KMS-11 (cell line): ENCODE data around the gene GALNS.

Experiments used
- H2AFZ ChIP-seq: fragments of 200-600 bp; sonication (generic); 2 replicates; pipeline ENCODE4 v1.6.1; 2016; ENCODE audit warnings: antibody characterized with exemption, mixed run types, low read depth
- H3K27ac ChIP-seq: fragments of 200-600 bp; sonication (generic); 2 replicates; pipeline ENCODE4 v1.6.1; 2016; ENCODE audit warnings: mild to moderate bottlenecking, mixed run types
- H3K27me3 ChIP-seq: fragments of 200-600 bp; sonication (generic); 2 replicates; pipeline ENCODE4 v1.6.1; 2017; ENCODE audit warnings: mild to moderate bottlenecking, low read depth, mixed run types, moderate library complexity; ENCODE audit not compliant: insufficient read depth
- H3K36me3 ChIP-seq: fragments of 200-600 bp; sonication (generic); 2 replicates; pipeline ENCODE4 v1.6.1; 2017; ENCODE audit warnings: mild to moderate bottlenecking, mixed run types; ENCODE audit not compliant: insufficient read depth
- H3K4me1 ChIP-seq: fragments of 200-600 bp; sonication (generic); 2 replicates; pipeline ENCODE4 v1.6.1; 2016; ENCODE audit warnings: mild to moderate bottlenecking, low read depth, mixed run types; ENCODE audit not compliant: poor library complexity, severe bottlenecking
- H3K4me2 ChIP-seq: fragments of 200-600 bp; sonication (generic); 2 replicates; pipeline ENCODE4 v1.7.0; 2016; ENCODE audit warnings: mild to moderate bottlenecking, mixed run types
- H3K4me3 ChIP-seq: fragments of 200-600 bp; sonication (generic); IDR thresholded peaks from 2 replicates; pipeline ENCODE4 v1.6.1; 2017; ENCODE audit warnings: low read depth, low read length, mixed read lengths; ENCODE audit not compliant: insufficient read depth
- H3K79me2 ChIP-seq: fragments of 200-600 bp; sonication (generic); 2 replicates; pipeline ENCODE4 v1.6.1; 2016; ENCODE audit warnings: low read depth, mixed run types; ENCODE audit not compliant: insufficient read depth
- H3K9ac ChIP-seq: fragments of 200-600 bp; sonication (generic); 2 replicates; pipeline ENCODE4 v1.6.1; 2016; ENCODE audit warnings: mild to moderate bottlenecking, mixed run types
- H4K20me1 ChIP-seq: fragments of 200-600 bp; sonication (generic); 2 replicates; pipeline ENCODE4 v1.6.1; 2016; ENCODE audit warnings: mild to moderate bottlenecking, mixed run types; ENCODE audit not compliant: insufficient read depth
- CTCF ChIP-seq: fragments of 200-600 bp; sonication (generic); conservative IDR thresholded peaks from 2 replicates; pipeline ENCODE4 v1.6.1; 2017; ENCODE audit warnings: low read depth, mild to moderate bottlenecking, antibody characterized with exemption, low read length, moderate library complexity, mixed read lengths

GALNS gene

DNA sequence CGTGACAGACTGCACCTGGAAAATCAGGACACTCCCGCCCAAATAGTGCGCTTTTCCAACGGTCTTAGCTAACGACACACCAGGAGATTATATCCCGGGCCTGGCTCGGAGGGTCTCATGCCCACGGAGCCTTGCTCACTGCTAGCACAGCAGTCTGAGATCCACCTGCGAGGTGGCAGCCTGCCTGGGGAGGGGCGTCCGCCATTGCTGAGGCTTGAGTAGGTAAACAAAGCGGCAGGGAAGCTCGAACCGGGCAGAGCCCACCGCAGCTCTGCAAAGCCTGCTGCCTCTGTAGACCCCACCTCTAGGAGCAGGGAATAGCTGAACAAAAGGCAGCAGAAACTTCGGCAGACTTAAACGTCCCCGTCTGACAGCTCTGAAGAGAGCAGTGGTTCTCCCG is 5.1 kb downstream of the GALNS start:
- no peaks in the 10 kb centered on the region for H3K4me1 ChIP-seq
- no peaks in the 10 kb centered on the region for H3K27me3 ChIP-seq
- no peak overlapping the region for H3K27ac ChIP-seq
- H4K20me1 ChIP-seq = no peaks in the 10 kb centered on the region
- H3K79me2 ChIP-seq = no peaks in the 10 kb centered on the region
- no peak overlapping the region for H2AFZ ChIP-seq
- no peak overlapping the region for H3K4me3 ChIP-seq
- no peak for TF ChIP-seq CTCF
- H3K36me3 ChIP-seq = no peaks in the 10 kb centered on the region
- no peak overlapping the region for H3K4me2 ChIP-seq
- no peak overlapping the region for H3K9ac ChIP-seq

- H3K4me3 ChIP-seq = no peak overlapping the region
- no peak overlapping the region for H3K27ac ChIP-seq
- no peaks in the 10 kb centered on the region for H3K36me3 ChIP-seq
- H3K79me2 ChIP-seq = no peaks in the 10 kb centered on the region
- H3K9ac ChIP-seq = no peak overlapping the region
- no peaks in the 10 kb centered on the region for H3K4me1 ChIP-seq
- no peak overlapping the region for H2AFZ ChIP-seq
- no peaks in the 10 kb centered on the region for H3K27me3 ChIP-seq
- H3K4me2 ChIP-seq = no peak overlapping the region
- H4K20me1 ChIP-seq = no peaks in the 10 kb centered on the region
- TF ChIP-seq CTCF = no peak
These were observed 6.1 kb downstream of the GALNS start for GRCh38 chr16:88850531-88851199.

DNA sequence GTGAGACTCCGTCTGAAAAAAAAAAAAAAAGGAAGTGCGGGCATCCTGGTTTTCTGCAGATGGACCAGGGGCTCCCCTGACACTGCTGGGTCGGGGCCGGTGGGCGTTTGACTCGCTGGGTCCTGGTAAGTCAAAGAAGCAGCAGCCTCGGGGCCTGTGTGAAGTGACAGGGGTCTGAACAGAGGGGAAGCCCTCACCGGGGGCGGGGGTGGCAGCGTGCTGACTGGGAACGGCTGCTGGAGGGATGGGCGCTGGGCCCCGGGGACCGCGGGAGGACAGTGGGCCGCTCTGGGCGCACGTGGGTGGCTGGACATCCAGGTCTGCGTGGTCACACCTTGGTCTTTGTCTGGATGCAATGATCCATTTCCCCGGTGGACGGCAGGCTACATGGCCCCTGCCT is 8.2 kb downstream of the GALNS start:
- Histone ChIP-seq H3K4me3 (no peak overlapping the region), H3K4me2 (no peak overlapping the region), H3K79me2 (no peaks in the 10 kb centered on the region), H3K4me1 (no peaks in the 10 kb centered on the region), H4K20me1 (no peaks in the 10 kb centered on the region), H3K36me3 (no peaks in the 10 kb centered on the region), H3K27ac (no peak overlapping the region), H3K27me3 (no peaks in the 10 kb centered on the region), H2AFZ (no peak overlapping the region), H3K9ac (no peak overlapping the region)
- TF ChIP-seq CTCF = no peak

GRCh38 chr16:88847654-88848053 is 9.1 kb downstream of the GALNS start:
- no peaks in the 10 kb centered on the region for H3K36me3 ChIP-seq
- H3K4me1 ChIP-seq = no peaks in the 10 kb centered on the region
- TF ChIP-seq CTCF = no peak
- no peak overlapping the region for H3K4me3 ChIP-seq
- H3K4me2 ChIP-seq = no peak overlapping the region
- H4K20me1 ChIP-seq = no peaks in the 10 kb centered on the region
- no peak overlapping the region for H3K27ac ChIP-seq
- no peak overlapping the region for H2AFZ ChIP-seq
- H3K79me2 ChIP-seq = no peaks in the 10 kb centered on the region
- no peak overlapping the region for H3K9ac ChIP-seq
- H3K27me3 ChIP-seq = no peaks in the 10 kb centered on the region
